Activated CD4-positive, CD25-positive, alpha-beta regulatory T cell treated with anti-CD3 and anti-CD28 coated beads, Interleukin-2, amount 50 U/mL, for 24 hours (primary cell): ENCODE measurements around the gene RET.

Experiments used
- ATAC-seq, 2 donors: fragments of 150-1000 bp; cut with Tn5 transposase; one replicate each; pipeline ENCODE4 v1.10.0; 2021; ENCODE audit warnings: mild to moderate bottlenecking in 1 of 2, moderate library complexity in 1 of 2

RET gene

GRCh38 chr10:43062402-43063160, 14.3 kb upstream of the RET start:
- no peak for ATAC-seq

DNA sequence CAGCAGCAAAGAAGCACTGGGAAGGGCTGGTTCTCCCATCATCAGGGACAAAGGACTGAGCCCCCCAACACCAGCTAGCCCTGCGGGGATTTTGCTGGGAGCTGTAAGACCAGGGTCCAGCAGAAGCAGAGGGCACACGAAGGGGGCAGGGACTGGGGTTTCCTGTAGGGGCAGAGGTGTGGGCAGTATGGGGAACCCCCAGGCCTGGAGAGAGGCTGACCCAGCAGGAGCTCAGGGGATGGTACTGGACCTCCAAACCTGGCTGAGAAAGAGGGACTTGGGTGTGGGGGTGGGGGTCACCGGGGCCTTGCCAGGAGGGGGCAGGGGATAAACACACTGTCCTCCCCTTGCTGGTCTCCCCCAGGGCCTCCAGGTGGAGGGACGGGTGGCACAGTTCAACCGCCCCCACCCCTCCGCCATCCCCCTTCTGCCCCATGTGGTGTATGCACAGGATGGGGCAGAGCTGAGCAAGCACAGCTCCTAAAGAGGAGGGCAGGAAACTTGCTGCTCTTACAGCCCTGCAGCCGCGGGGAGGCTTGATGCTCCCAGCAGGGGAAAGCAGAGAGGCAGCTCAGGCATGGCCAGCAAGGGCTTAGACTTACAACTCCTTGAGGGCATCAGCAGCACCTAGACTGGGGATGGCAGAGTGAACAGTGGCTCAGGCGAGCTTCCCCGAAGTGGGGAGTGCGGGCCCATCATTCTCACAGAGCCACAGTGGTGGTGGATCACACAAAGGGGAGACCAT, 12.4 kb upstream of the RET start:
- no peak for ATAC-seq

DNA sequence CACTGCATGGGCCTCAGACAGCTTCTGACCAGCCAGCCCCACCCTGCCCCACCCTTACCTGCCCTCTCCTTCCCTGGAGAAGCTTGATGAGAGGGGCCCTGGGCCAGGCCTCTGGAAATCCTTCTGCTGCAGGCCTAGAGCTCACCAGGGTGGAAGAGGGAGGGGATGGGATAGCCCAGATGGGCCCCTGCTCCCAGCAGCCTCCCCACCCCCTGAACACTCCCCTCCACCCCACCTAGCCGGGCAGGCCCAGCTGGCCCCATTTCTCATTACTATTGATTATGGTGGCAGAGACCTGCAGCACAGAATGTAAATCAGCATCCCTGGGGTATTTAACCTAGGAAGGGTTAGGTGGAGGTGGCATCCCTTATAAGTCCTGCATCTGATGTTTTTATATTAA, 11.6 kb upstream of the RET start:
- no peak for ATAC-seq

GRCh38 chr10:43065761-43066160, 11.1 kb upstream of the RET start:
- ATAC-seq = no peak

- no peak for ATAC-seq
These were observed 10.4 kb upstream of the RET start for GRCh38 chr10:43066481-43066880.

GRCh38 chr10:43067391-43068135, 9.3 kb upstream of the RET start:
- ATAC-seq = no peak

- ATAC-seq = no peak
These were observed 8.8 kb upstream of the RET start for GRCh38 chr10:43068136-43068395.

DNA sequence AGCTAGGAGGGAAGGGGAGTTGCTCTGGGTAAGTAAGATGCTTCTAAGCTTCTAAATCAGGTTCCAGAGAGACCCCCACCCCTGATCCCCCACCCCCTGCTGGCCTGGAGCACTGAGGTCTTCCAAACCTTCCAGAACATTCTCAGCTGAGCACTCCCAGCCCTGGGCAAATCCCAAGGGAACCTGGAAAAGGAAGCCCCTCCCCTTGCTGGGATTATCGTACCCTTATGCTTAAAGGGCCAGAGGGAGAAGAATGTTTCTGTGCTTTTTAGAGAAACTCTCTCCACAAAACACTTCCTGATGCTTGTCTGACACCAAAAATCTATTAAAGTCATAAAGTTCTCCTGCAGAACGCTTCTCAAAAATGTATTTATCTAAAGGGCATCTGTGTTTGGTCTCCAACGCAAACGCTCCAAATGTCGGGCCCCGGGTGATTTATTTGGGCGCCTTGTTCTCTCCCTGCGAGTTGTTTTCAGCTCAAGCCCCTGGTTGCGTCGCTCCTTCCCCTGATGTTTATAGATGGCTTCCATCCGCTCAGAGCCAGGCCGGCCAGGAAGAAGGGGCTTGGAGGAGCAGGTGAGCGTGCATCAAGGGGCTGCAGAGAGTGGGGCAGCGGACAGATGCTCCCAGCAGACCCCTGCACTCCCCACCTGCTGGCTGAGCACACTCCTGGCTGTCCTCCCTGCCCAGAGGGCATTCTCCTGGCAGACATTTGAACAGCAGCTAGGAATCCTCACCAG, 8.2 kb upstream of the RET start:
- no peak for ATAC-seq

DNA sequence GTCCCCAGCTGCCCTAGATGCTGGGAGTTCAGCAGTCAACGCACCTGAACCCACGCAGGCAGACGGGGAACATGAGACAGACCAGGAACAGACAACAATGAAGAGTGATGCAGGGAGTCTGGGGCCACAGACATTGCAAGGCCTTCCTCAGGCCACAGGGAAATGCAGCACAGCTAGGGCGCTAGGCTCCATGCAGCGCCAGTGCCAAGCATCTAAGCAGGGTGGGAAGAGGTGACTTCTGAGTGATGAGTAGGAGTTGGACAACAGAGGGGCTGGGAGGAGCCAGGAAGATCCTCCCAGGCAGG, 7.7 kb upstream of the RET start:
- no peak for ATAC-seq

GRCh38 chr10:43069579-43069978, 7.3 kb upstream of the RET start:
- no peak for ATAC-seq

DNA sequence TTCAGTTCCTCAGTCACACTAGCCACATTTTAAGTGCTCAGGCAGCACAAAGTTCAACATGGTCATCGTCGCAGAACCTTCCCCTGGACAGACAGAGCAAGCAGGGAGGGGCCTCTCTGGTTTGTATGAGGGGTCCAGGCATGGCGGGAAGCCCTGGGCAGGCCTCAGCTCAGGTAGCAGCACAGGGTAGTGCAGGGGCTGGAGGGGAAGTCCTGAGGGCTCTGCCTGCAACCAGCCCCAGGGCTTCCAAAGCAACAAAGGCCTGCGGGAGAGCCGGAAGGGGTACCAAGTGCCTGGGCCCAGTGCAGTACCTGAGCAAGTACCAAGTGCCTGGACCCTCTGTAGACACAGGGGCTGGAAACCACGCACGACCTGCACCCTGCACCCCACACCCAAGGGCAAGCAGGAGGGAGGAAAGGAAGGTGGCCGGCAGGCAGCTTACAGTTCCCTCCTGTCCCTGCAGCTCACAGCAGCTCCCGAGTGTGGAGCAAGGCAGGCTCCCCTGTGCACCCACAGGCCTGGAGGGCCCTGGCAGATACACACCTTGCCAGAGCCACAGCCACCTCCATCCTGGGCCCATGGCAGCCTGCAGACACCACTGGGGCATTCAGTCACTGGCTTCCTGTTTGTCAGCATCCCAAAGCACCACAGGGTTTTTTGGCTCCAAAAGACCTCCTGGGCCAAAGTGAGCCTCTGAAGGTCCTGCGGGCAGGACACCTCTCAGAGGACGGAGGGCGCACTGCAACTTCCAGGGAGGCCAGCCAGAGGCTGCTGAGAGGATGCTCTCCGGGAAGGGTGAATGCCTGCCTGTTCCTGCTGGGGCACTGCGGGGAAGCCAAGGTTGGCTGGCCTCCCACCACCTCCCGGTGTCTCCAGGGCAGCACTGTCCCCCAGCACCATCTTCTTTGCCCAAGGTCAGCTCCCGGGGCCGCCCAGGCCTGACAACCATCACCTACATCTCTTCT, 6.5 kb upstream of the RET start:
- no peak for ATAC-seq

DNA sequence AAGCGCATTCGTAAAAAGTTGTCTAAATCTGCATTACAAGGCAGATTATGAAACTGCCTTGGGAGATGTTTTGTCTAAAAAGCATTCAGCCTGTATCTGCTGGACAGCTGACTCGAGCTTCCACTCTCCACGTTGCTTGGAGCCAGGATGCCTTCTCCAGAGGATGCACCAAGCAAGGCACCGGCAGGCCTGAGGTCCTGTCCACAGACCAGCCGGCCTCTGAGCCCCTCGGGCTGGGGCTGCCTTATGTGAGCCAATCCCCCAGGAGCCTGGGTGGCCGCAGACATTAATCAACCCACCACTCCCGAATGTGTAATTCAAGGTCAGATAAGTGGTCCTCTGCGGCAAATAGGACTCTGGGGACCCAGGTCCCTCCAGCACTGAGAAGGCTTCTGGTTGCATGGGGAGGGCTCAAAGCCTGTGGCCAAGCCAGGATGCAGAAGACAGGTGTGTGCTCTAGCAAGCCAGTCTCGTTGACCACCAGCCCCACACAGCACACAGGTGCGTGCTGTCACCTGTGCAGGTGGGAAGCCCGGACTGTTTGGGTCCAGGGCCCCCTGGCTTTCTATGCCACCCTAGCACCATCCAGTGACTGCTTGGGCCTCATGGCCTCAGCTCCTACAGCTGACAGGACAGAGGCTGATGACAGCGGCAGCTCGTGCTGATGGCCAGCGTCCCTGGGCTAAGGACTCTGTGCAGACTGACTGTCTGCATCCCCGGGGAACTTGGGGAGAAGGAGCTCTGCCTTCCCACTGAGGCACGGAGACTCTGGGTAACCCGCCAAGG, 4.8 kb upstream of the RET start:
- no peak for ATAC-seq

GRCh38 chr10:43073191-43073590, 3.7 kb upstream of the RET start:
- ATAC-seq = no peak

GRCh38 chr10:43073721-43074120, 3.1 kb upstream of the RET start:
- ATAC-seq = no peak

DNA sequence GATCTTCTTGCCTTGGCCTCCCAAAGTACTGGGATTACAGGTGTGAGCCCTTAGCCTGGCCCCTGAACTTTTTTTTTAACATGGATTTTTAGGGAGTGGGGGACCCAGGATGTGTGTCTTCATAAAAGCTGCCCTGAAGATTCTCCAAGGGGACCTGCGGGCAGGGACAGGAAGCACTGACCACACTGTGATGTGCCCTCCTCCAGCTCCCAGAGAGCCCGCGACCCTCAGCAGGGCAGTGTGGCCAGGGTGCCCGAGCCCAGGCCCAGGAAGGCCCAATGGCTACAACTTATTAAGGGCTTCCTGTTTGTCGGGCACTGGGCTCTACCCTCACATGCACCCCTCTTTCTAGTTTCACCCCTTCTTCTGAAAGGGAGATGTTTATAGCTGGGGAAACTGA, 2.5 kb upstream of the RET start:
- no peak for ATAC-seq

DNA sequence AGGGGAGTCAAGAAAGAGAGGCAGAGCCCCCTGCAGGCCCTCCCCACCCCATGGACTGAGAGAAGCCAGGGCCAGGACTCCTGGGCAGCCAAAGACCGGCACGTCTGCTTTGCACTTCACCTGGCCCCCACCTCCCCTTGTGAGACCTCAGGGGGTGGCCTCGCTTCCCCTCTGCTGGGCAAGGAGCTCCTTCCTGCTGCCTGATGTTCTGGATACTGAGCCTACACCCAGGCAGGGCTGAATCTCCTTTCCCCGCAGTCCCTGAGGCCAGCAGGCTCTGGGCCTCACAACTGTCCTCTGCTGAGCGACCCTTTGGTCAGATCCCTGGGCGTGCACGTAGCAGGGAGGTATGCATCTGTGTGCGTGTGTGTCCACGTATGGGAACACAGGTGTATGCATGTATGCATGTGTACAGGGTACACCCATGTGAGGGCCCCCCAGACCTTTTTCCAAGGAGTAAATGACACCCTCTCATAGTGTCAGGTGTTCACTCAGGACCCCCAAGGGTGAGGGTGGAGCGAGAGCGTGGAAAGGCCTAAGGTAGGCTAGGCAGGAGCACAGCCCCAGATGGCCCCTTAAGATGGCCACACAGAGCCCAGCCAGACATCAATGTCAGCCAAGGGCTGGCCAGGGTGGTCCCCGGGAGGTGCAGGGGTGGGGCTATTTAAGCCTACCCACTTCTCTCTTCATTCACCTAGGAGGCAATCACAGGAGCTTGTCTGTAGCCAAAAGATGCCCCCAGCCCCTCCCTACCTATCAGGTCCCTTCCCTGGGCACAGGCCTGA, 1.9 kb upstream of the RET start:
- ATAC-seq = no peak

- ATAC-seq = no peak
These were observed 1.3 kb upstream of the RET start for GRCh38 chr10:43075612-43076003.

GRCh38 chr10:43076311-43076875, 476 bp upstream of the RET start:
- no peak for ATAC-seq

- no peak for ATAC-seq
These were observed 727 bp downstream of the RET start for GRCh38 chr10:43077421-43078171.
